Endothelial cell of umbilical vein (primary cell): Measurements from ENCODE around the gene ANP32B. TPM values are rescaled to one million over a fixed set of nuclear protein-coding genes. Genes with fewer than 3 reads are reported as not detected.

Experiments
- BruUV-seq: library from RNA; stranded (reverse); fragments of 400-500 nt; replicated peaks from 2 replicates; lab custom pipeline; 2021; lab: Mats Ljungman, UMichigan
- CTCF ChIA-PET: fragments of 300-600, 350-600 bp; sonication (Branson Sonifier 250); formaldehyde crosslinking; loops from one replicate; lab custom pipeline; 2021; ENCODE audit warnings: antibody characterized with exemption, inconsistent platforms; lab: Charles Lee
- POLR2A ChIA-PET: fragments of 300-600, 350-600 bp; sonication (Branson Sonifier 250); formaldehyde crosslinking; loops from one replicate; lab custom pipeline; 2021; ENCODE audit warnings: antibody characterized with exemption, inconsistent platforms; lab: Charles Lee
- DNase-seq: peaks from one replicate; pipeline ENCODE4 v3.0.0-alpha.2; 2011; ENCODE audit warnings: low read depth, low spot score
- FAIRE-seq: peaks from 2 replicates; lab custom pipeline; 2011; peaks lifted over from hg19 to GRCh38; lab: Jason Lieb, UNC
- H2AFZ ChIP-seq: 2 replicates; pipeline ENCODE4 v1.6.0; 2012; ENCODE audit warnings: low read depth, low read length, control low read depth, inconsistent platforms
- H3K27ac ChIP-seq: 2 replicates; pipeline ENCODE4 v1.5.1; 2011; ENCODE audit warnings: low read depth, mild to moderate bottlenecking, control low read depth, low read length, moderate library complexity; ENCODE audit not compliant: insufficient read depth
- H3K27me3 ChIP-seq, 2 experiments: 2 replicates each; pipeline versions ENCODE4 v1.6.0 to v1.6.1; 2011; ENCODE audit warnings: low read length in 2 of 2, mixed read lengths in 1 of 2; ENCODE audit not compliant: control insufficient read depth in 2 of 2, insufficient read depth in 2 of 2
- H3K36me3 ChIP-seq, 2 experiments: 2 replicates in 1 of 2; 3 replicates in 1 of 2; pipeline ENCODE4 v1.5.1; 2011; ENCODE audit warnings: low read length in 2 of 2, mild to moderate bottlenecking in 1 of 2, moderate library complexity in 1 of 2; ENCODE audit not compliant: control insufficient read depth in 2 of 2, insufficient read depth in 2 of 2; ENCODE audit errors: extremely low read depth in 1 of 2
- H3K4me1 ChIP-seq: 3 replicates; pipeline ENCODE4 v1.5.1; 2011; ENCODE audit warnings: mild to moderate bottlenecking, low read length; ENCODE audit not compliant: control insufficient read depth, insufficient read depth; ENCODE audit errors: extremely low read depth
- H3K4me2 ChIP-seq: 2 replicates; pipeline ENCODE4 v1.6.1; 2011; ENCODE audit warnings: low read length, control low read depth, mixed read lengths; ENCODE audit not compliant: insufficient read depth
- H3K4me3 ChIP-seq, 3 experiments: fragments of 200-600 bp in 1 of 3; sonication (generic), shearing (Covaris generic) in 1 of 3; replicated peaks in 1 of 3; 2 replicates each; pipeline ENCODE4 v1.5.1; 2011 to 2016; ENCODE audit warnings: control low read depth in 3 of 3, low read length in 3 of 3, mild to moderate bottlenecking in 2 of 3, inconsistent platforms in 1 of 3, low read depth in 1 of 3, moderate library complexity in 1 of 3; ENCODE audit not compliant: insufficient read depth in 1 of 3
- H3K79me2 ChIP-seq: 2 replicates; pipeline ENCODE4 v1.6.0; 2012; ENCODE audit warnings: low read length, inconsistent platforms; ENCODE audit not compliant: control insufficient read depth, insufficient read depth
- H3K9ac ChIP-seq: replicated peaks from 2 replicates; pipeline ENCODE3; 2011; ENCODE audit warnings: low read length, control low read depth; ENCODE audit not compliant: insufficient read depth; ENCODE audit errors: extremely low read depth
- H3K9me1 ChIP-seq: replicated peaks from 3 replicates; pipeline ENCODE4 v1.6.0; 2011; ENCODE audit warnings: mild to moderate bottlenecking, low read length; ENCODE audit not compliant: control insufficient read depth, insufficient read depth; ENCODE audit errors: extremely low read depth
- H3K9me3 ChIP-seq: replicated peaks from 2 replicates; pipeline ENCODE4 v1.5.1; 2012; ENCODE audit warnings: low read length, inconsistent platforms; ENCODE audit not compliant: control insufficient read depth, insufficient read depth
- H4K20me1 ChIP-seq: replicated peaks from 2 replicates; pipeline ENCODE3; 2011; ENCODE audit warnings: mild to moderate bottlenecking, low read length; ENCODE audit not compliant: control insufficient read depth, insufficient read depth; ENCODE audit errors: extremely low read depth
- CTCF ChIP-seq, 2 donors: IDR thresholded peaks; 1 replicate in 1 of 2; 2 replicates in 1 of 2; pipeline ENCODE4 v1.5.1; 2011; ENCODE audit warnings: low read length in 2 of 2, mild to moderate bottlenecking in 2 of 2, moderate library complexity in 2 of 2, control low read depth in 1 of 2, inconsistent platforms in 1 of 2, low read depth in 1 of 2; ENCODE audit not compliant: insufficient read depth in 1 of 2; ENCODE audit errors: extremely low read depth in 1 of 2
- EZH2 ChIP-seq: IDR thresholded peaks from 2 replicates; pipeline ENCODE4 v1.6.1; 2012; ENCODE audit warnings: borderline replicate concordance, low read depth, mild to moderate bottlenecking, moderate library complexity, low read length, inconsistent platforms; ENCODE audit not compliant: severe bottlenecking
- FOS ChIP-seq: IDR thresholded peaks from 2 replicates; pipeline ENCODE4 v1.6.1; 2011; ENCODE audit warnings: mild to moderate bottlenecking, low read length, moderate library complexity, borderline replicate concordance; ENCODE audit not compliant: insufficient read depth
- GATA2 ChIP-seq: IDR thresholded peaks from 2 replicates; pipeline ENCODE4 v1.7.0; 2011; ENCODE audit warnings: low read depth, mild to moderate bottlenecking, moderate library complexity, mixed read lengths, low read length; ENCODE audit not compliant: insufficient read length, insufficient read depth
- JUN ChIP-seq: IDR thresholded peaks from 2 replicates; pipeline ENCODE4 v1.6.1; 2011; ENCODE audit warnings: borderline replicate concordance, low read depth; ENCODE audit not compliant: insufficient read length, insufficient read depth
- MAX ChIP-seq: IDR thresholded peaks from 2 replicates; pipeline ENCODE4 v1.6.1; 2011; ENCODE audit not compliant: insufficient read depth, insufficient read length
- MYC ChIP-seq: IDR thresholded peaks from one replicate; pipeline ENCODE4 v1.6.1; 2011; ENCODE audit warnings: mild to moderate bottlenecking, low read depth, low read length
- POLR2A ChIP-seq: IDR thresholded peaks from 2 replicates; pipeline ENCODE4 v1.6.1; 2012; ENCODE audit warnings: low read depth, mild to moderate bottlenecking, control low read depth, low read length
- POLR2AphosphoS5 ChIP-seq: IDR thresholded peaks from 2 replicates; pipeline ENCODE4 v1.6.1; 2012; ENCODE audit warnings: low read depth, mild to moderate bottlenecking, control low read depth, low read length, moderate library complexity; ENCODE audit not compliant: insufficient read depth
- dilution Hi-C: fragments of 300-500 bp; cut with MboI; formaldehyde crosslinking; loops from one replicate; pipeline ENCODE4 v1.15.0; 2019; ENCODE audit warnings: low sequenced_read_pairs; ENCODE audit not compliant: extremely low pct_ligation_motif_present
- intact Hi-C: fragments of 100-400 bp; cut with micrococcal nuclease; formaldehyde crosslinking; loops from one replicate; pipeline ENCODE4 v1.10.0; 2022
- polyA plus RNA-seq, 4 experiments: library from polyadenylated mRNA; depleted of rRNA in 3 of 4; stranded (reverse) in 3 of 4; unstranded in 1 of 4; fragments of >200 nt; gene quantifications; 2 replicates each; pipeline versions ENCODE4 v1.2.1 to v1.2.3, GENCODE V29; 2011 to 2012; ENCODE audit warnings: missing spikeins in 1 of 4
- total RNA-seq: library from RNA; stranded (reverse); gene quantifications from 2 replicates; pipeline ENCODE4 v1.2.3, GENCODE V29; 2021

ANP32B gene
- total and polyA plus RNA-seq, 2 donors (not counting 3 experiments of a cell fraction or from before 2014, with no cell fraction given): 13.9 to 173 TPM

- H3K36me3 ChIP-seq: peaks cover 0 to 13% of the 10 kb centered on the region in 2 experiments
- H3K9me3 ChIP-seq: no peaks in the 10 kb centered on the region
- no peak overlapping the region for H3K9ac ChIP-seq
- dilution Hi-C loops: no loop called here
- no peak overlapping the region for H3K4me3 ChIP-seq
- H4K20me1 ChIP-seq: peaks cover 6% of the 10 kb centered on the region
- peaks cover 11% of the 10 kb centered on the region for H3K4me1 ChIP-seq
- no peak for DNase-seq
- no peak overlapping the region for H3K4me2 ChIP-seq
- BruUV-seq: no TSS peak
- TF ChIP-seq MYC (no peak), GATA2 (no peak), POLR2AphosphoS5 (no peak), POLR2A (no peak), EZH2 (no peak), CTCF (IDR thresholded peaks at IDR 0.05; ENCODE audit: extremely low read depth in 1 of 2, insufficient read depth in 1 of 2, low read depth in 1 of 2, low read length in 2 of 2) (no peak), FOS (no peak), MAX (no peak), JUN (no peak)
- intact Hi-C loops: no loop called here
- no peak for FAIRE-seq
- no peaks in the 10 kb centered on the region for H3K9me1 ChIP-seq
- ChIA-PET POLR2A (no interaction called here), CTCF (interaction anchor here (1.0 to 1.4 kb wide), 3 partner anchors 14 to 42 kb away, joined by 3 to 4 read pairs (median 3); no protein-coding TSS in a partner anchor)
- no peak overlapping the region for H2AFZ ChIP-seq
- H3K27me3 ChIP-seq: no peaks in the 10 kb centered on the region
- H3K79me2 ChIP-seq: peaks cover 96% of the 10 kb centered on the region
- no peak overlapping the region for H3K27ac ChIP-seq
These were observed 9.9 kb downstream of the ANP32B start for GRCh38 chr9:97993000-97993399.
